Inflammatory macrophage treated with lipopolysaccharide for 4 hours (primary cell): Measurements from ENCODE around the gene ID2.
"Not testable (repeated sequence)": the region's sequence is repeated elsewhere in the genome, so short reads cannot be mapped to it uniquely, and the experiment has no call there.

ENCODE experiments used
- DNase-seq: peaks from one replicate; pipeline ENCODE4 v3.0.0-alpha.2; 2020

ID2 gene

GRCh38 chr2:8691859-8692437 is 10.1 kb downstream of the ID2 start:
- no peak for DNase-seq

DNA sequence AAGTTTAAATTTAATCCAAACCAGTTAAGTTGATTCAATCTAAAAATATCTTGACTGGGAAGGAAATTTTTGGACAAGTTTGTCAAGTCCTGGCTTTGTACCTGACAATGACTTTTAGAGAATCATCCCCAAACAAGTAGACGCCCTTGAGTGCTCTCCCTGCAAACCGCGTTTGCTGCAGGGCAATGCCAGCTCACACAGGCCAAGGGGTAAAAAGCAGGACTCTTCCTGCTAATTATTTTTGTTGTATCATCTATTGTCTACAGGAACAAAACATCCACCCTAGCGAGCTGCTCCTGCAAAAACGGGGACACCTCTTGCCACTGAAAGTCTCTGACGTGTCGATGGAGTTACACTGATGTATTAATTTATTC is 10.9 kb downstream of the ID2 start:
- DNase-seq: no peak

GRCh38 chr2:8693157-8693821 is 11.4 kb downstream of the ID2 start:
- peak; percentile 9 for DNase-seq

DNA sequence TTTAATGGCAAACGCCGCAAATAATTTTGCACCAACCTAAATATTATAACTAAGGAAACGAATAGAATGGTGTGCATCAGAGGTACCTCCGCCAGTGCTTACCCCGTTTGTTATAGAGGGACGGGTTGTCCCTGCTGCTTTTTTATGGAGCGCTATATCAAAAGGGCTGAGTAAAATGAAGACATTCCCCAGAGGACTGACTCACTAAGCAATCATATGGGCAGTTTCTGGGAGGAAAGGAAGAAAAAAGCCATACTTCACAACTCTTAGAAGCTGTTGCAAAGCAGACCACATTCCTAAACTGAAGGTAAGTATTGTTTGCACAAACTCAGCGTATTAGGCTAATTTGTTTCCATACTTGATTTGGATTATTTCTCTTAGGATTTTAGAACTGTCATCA is 12.9 kb downstream of the ID2 start:
- no peak for DNase-seq

DNA sequence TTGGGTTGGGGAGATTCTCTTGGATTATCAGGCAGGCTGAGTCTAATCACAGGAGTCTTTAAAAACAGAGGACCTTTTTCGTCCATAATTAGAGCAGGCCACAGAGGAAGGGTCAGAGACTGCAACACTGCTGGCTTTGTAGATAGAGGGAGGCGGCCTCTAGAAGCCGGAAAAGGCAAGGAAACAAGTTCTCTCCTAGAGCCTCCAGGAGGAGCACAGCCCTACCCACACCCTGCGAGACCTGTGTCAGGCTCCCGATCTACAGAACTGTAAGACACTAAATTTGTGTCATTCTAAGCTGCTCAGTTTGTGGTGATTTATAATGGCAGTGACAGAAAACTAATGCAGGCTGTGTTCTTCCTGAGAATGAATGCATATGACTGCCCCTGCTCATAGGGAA is 15.3 kb downstream of the ID2 start:
- no peak for DNase-seq

- no peak for DNase-seq
These were observed 18.0 kb downstream of the ID2 start for GRCh38 chr2:8699839-8700238.

- no peak for DNase-seq
These were observed 20.0 kb downstream of the ID2 start for GRCh38 chr2:8701681-8702379.

GRCh38 chr2:8704906-8705305 is 23.1 kb downstream of the ID2 start:
- DNase-seq: no peak

- DNase-seq: no peak
These were observed 27.8 kb downstream of the ID2 start for GRCh38 chr2:8709611-8710010.

DNA sequence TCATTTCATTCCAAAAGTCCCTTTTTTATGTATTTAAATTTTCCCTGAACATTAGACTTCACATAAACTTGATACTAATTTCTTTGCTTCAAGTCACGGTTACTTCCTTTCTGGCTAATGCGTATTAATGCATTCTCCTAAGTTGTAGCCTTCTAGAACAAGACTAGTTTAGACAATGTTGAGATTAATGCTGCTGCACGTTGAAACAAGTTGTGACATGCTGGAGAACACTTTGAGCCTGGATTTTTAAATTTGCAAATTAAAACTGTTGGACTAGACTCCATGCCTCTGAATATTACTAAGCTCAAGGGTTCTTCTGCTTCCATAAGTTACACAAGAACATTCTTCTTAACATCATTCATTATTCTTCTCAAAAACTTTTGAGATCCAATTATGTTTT is 29.1 kb downstream of the ID2 start:
- DNase-seq: no peak

GRCh38 chr2:8714283-8714682 is 32.4 kb downstream of the ID2 start:
- no peak for DNase-seq

GRCh38 chr2:8714971-8715370 is 33.1 kb downstream of the ID2 start:
- DNase-seq: no peak

- no peak for DNase-seq
These were observed 37.7 kb downstream of the ID2 start for GRCh38 chr2:8719528-8719927.

DNA sequence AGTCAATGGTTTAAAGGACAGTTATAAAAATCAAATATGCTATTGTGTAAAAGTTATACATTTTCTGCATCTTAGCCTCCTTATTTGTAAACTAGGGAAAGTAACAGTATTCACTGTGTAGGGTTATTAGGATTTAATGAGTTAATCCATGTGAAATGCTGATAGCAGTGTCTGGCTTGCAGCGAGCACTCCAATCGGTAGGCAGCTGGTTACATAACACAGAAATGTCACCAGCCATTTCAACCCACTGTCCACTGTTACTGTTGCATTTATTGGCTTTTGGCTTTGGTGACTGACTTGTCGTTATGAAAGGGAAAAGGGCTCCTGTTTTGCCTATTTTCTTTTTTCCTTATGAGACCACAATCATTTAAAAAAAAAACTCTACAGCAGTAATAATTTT is 38.9 kb downstream of the ID2 start:
- DNase-seq: no peak

DNA sequence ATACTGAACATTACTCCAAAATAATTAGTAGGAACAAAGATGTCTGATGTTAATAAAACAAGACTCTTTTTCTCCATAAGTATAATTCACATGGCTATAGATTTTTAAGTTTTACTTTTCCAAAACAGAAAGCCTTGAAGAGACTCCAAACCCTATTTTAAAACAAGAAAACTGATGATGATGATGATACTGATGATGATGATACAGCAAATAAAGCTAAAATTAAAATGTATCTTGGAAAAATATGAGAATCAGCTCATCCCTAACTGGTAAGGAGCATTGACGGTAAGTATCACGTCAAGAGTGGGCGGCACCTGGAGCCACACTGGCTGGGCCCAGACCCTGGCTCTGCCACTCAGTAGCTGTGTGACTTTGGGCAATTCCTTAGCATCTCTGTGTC is 39.6 kb downstream of the ID2 start:
- no peak for DNase-seq

GRCh38 chr2:8722986-8723385 is 41.1 kb downstream of the ID2 start:
- no peak for DNase-seq

DNA sequence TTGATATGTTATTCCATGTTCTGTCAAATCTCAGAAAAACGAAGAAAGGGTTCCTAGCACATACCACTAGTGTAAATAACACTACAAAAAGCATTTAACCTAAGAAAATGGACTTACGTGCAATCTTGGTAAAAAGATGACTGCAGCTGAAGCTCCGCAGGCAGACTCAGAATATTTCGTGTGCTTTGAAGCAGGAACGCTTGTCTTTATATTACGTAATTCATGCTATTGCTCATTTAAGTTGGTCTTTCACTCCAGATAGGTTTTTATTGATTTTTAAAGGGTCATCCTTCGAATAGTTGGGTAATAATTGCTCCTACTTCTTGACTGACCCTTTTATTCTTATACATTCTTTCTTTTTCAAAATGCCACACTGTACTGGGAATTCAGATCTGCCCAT is 44.0 kb downstream of the ID2 start:
- DNase-seq: no peak

DNA sequence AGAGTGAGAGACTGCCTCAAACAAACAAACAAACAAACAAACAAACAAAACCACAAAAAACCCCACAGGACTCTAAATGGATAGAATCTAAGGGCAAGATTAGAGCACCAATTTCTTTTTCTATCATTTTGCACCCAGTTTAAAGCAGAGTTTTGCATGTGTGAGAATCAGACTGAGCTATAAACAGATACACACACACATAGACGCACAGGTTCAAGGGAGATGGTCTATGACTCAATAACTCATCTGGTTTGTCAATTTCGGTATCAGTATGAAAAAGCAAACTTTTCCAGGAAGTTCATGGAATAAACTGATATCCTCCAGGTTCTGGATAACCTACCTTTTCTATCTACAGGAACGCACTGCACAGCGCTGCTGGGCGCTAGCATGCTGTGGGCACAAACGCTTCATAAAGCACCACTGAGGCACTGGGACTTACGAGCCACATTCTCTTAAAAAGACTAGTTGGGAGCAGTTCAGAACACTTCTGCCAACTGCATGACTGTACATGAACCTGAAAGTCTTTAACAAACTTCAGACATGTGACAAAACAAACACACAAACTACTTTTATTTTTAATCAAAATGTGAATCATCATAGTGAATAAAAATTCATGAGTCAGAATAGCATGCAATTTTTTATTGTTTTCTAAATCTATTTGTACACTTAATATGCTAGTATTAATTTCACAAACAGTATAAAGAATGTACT is 46.6 kb downstream of the ID2 start:
- DNase-seq: no peak

- DNase-seq: not testable (repeated sequence)
These were observed 47.2 kb downstream of the ID2 start for GRCh38 chr2:8729101-8729500.

GRCh38 chr2:8729939-8730338 is 48.1 kb downstream of the ID2 start:
- no peak for DNase-seq

DNA sequence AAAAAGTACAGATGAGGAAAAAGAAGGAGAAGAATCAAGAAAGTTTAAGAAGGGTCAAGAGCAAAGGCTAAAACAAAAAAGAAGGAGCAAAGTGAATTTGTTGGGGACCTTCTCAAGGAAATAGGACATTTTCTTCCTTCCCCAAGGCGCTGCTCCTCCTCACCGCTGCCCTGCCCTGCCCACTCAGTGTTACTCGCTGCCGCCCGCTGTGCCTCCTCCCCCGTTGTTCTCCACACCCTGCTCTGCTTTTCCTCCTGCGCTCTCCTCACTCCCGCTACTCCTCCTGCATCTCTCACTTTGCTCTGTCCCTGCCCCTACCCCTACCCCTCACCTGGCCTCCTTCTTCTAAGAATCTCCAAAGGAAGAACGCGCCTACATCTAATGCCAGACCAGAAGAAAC is 50.7 kb downstream of the ID2 start:
- no peak for DNase-seq
